D721Med (cell line): ENCODE results near the gene CAMKK2.

Experiments
- DNase-seq: peaks from one replicate; pipeline ENCODE4 v3.0.0; 2011; ENCODE audit warnings: low spot score; ENCODE audit not compliant: insufficient read length
- FAIRE-seq: peaks from 2 replicates; lab custom pipeline; 2011; peaks lifted over from hg19 to GRCh38; lab: Jason Lieb, UNC
- TF ChIP-seq, protein P1 (sequence below): IDR thresholded peaks from 2 replicates; pipeline ENCODE4 v1.5.1; 2012; ENCODE audit warnings: mild to moderate bottlenecking, control low read depth; ENCODE audit not compliant: insufficient read depth; ENCODE audit errors: missing control alignments

The CAMKK2 gene

DNA sequence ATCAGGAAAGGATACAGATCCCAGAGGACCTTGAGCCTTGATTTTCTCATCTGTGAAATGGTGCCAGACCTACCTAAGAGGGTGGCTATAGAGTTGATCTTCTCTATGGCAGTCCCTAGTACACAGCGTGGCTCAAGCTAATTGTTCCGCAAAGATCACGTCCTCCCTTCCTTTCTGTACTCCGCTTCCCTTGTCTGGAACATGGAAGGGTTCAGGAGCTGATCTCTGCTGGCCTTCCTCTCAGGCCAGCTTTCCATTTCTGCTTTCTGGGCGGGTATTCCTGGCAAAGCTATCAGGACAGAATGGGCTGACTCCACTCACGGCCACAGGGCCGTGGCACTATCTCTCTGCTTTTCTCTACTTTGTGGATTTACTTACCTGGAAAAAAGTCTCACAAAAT is 6.5 kb downstream of the CAMKK2 start:
- TF ChIP-seq, protein P1, sequence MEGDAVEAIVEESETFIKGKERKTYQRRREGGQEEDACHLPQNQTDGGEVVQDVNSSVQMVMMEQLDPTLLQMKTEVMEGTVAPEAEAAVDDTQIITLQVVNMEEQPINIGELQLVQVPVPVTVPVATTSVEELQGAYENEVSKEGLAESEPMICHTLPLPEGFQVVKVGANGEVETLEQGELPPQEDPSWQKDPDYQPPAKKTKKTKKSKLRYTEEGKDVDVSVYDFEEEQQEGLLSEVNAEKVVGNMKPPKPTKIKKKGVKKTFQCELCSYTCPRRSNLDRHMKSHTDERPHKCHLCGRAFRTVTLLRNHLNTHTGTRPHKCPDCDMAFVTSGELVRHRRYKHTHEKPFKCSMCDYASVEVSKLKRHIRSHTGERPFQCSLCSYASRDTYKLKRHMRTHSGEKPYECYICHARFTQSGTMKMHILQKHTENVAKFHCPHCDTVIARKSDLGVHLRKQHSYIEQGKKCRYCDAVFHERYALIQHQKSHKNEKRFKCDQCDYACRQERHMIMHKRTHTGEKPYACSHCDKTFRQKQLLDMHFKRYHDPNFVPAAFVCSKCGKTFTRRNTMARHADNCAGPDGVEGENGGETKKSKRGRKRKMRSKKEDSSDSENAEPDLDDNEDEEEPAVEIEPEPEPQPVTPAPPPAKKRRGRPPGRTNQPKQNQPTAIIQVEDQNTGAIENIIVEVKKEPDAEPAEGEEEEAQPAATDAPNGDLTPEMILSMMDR = no peak
- FAIRE-seq = no peak
- no peak for DNase-seq

DNA sequence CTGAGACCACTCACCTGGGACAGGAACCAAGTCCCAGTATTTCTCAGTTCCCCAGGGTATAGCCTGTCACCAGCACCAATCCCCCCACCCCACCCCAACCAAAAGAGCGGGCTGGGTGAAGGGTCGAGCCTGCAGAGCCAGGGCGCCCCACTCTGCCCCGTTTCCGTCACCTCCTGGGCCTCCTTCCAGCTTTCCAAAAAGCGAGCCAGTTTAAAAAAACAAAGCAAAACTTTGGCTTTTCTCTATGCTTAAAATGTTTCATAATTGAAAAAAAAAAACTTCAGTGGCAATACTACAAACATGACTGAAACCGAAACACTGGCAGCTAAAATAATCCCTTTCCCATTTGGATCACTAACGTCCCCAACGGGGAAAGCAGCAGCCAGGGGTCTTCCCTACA is 7.5 kb downstream of the CAMKK2 start:
- no peak for FAIRE-seq
- TF ChIP-seq, protein P1 = no peak
- no peak for DNase-seq

DNA sequence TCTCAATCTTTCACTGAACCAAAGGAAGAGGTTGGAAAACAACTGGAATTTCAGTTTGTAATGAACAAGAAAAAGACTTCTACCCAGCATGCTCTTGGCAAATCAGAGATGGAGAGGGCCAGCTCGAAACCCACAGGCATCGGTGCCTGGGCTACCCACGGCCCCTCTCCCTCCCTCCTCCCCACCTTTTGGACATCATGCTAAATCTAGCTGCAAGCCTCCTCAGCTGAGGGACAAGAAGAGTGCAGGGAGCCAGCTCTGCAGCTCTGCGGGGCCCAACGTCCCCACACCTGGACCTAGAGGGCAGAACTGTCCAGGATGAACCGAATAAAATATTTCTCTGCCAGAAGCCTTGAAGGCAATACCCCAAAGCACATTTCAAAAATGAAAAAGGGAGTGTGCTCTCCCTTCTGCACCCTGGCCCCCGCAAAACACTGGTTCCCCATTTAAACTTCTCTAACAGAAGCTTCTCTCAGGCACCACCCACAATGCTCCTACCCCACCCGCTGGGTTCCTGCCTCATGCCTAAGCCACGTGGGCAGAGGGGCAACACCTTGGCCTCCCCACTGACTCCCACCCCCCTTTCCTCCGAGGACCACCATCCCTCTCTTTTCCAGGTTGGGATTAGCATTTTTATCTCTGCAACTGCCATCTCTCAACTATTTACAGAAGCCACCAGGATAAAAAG is 8.2 kb downstream of the CAMKK2 start:
- TF ChIP-seq, protein P1 = no peak
- FAIRE-seq (no peak), DNase-seq (no peak)

DNA sequence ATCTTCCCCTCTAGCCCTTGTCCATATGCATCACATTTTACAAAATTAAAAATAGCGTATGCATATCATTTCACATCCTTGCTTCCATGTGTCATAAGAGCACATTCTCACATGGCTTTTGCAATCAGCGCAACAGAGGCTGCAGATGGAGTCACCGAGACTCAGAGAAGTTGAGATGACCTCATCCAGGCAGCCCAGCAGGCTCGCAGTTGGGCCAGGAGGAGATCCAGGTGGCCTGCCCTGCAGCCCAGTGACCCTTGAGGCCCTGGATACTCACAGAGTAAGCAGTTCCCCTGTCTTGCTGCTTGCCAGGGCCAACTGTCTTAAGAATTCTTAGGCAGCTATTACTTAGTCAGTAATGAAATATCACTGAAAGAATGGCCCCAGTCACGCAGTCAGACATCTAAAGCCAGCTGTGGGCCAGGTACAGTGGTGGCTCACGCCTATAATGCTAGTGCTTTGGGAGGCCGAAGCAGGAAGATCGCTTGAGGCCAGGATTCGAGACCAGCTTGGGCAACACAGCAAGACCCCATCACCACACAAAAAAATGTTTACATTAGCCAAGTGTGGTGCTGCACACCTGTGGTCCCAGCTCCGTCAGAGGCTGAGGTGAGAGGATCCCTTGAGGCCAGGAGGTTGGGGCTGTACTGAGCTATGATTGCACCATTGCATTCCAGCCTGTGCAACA is 9.1 kb downstream of the CAMKK2 start:
- TF ChIP-seq, protein P1 = no peak
- DNase-seq (no peak), FAIRE-seq (no peak)

DNA sequence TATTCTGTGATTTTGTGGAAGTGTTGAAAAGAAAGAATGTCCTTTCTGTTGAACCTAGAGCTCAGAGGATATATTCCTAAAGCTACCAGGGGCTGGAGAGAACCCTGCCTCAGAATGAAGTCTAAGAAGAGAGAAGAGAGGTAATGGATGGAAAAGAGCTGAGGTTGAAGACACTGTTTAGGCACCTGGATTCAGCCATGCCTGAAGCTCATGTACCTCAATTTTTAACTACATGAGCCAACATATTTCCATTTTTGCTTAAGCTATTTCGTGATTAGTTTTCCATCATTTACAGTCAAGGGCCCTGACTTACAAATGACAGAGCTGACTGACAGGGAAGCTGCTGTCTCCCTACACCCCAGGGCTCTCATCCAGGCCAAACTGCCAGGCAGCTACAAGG is 10.7 kb downstream of the CAMKK2 start:
- TF ChIP-seq, protein P1 = no peak
- DNase-seq = no peak
- FAIRE-seq = no peak

DNA sequence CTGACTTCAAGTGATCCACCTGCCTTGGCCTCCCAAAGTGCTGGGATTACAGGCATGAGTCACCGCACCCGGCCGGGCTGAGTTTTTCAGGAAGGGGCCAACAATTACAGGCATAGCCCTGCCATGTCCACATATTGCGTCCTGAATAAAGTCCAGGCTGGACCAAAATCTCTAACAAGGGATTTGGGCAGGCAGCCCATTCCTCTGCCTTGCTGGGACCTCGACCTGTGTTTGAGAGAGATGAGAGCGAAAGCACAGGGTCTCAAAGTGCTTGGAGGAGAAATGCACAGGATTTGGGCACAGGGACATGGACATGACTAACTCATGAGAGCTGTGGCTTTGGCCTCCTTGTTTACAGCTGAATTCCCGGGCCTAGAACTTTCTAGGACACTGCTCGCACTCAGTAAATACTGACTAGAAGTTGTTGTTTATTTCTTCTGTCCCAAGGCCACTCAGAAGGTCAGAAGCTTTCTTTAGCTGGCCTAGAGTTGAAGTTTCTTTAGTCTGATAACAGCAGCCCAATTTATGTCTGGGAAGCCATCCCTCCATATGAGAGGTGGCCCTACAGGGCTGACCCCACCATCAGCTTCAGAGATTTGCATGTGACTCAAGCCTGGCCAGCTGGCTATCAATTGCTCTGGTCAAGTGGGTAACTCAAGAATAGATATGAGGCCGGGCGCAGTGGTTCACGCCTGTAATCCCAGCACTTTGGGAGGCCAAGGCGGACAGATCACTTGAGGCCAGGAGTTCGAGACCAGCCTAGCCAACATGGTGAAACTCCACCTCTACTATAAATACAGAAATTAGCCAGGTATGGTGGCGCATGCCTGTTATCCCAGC is 11.7 kb downstream of the CAMKK2 start:
- DNase-seq = no peak
- no peak for FAIRE-seq
- TF ChIP-seq, protein P1 = no peak

DNA sequence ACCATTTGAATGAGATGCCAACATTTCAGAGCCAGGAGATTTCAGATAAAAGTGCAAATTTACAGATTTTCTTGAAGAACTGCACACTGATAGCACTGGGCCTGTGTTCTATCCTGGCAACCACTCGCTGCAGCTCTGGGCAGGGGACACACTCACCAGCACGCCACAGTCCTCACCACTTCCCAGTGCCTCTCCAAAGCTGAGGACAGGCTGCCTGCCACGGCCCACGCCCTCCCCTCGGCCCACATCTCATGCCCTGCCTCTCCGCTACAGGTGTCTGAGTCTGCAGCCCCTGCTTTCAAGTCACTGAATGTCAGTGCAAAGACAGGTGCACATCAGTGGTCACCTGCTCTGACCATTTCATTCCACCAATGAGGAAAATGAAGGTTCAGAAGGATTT is 12.7 kb downstream of the CAMKK2 start:
- FAIRE-seq (no peak), DNase-seq (no peak)
- TF ChIP-seq, protein P1 = no peak
